Epithelial cell of esophagus (primary cell): ENCODE data around the gene MLPH.

ENCODE experiments used
- DNase-seq: peaks from one replicate; pipeline ENCODE4 v3.0.0; 2010; ENCODE audit warnings: low read depth
- H3K4me3 ChIP-seq: 2 replicates; pipeline ENCODE4 v1.5.1; 2011; ENCODE audit warnings: mild to moderate bottlenecking, low read length, control low read depth
- CTCF ChIP-seq: IDR thresholded peaks from 2 replicates; pipeline ENCODE4 v1.5.1; 2011; ENCODE audit warnings: low read depth, mild to moderate bottlenecking, low read length, control low read depth, inconsistent platforms; ENCODE audit not compliant: insufficient read depth; ENCODE audit errors: missing control alignments

The MLPH gene

GRCh38 chr2:237539681-237540080 lies 52.6 kb downstream of the MLPH start:
- no peak overlapping the region for H3K4me3 ChIP-seq
- DNase-seq: no peak
- no peak for TF ChIP-seq CTCF

GRCh38 chr2:237540223-237540775 lies 53.2 kb downstream of the MLPH start:
- no peak for TF ChIP-seq CTCF
- no peak for DNase-seq
- no peak overlapping the region for H3K4me3 ChIP-seq

- TF ChIP-seq CTCF: no peak
- DNase-seq: peak; percentile 49
- no peak overlapping the region for H3K4me3 ChIP-seq
These were observed 53.8 kb downstream of the MLPH start for GRCh38 chr2:237540823-237541222.

- TF ChIP-seq CTCF: no peak
- no peak for DNase-seq
- H3K4me3 ChIP-seq: no peak overlapping the region
These were observed 54.2 kb downstream of the MLPH start for GRCh38 chr2:237541243-237541642.

- DNase-seq: no peak
- no peak overlapping the region for H3K4me3 ChIP-seq
- no peak for TF ChIP-seq CTCF
These were observed 55.1 kb downstream of the MLPH start for GRCh38 chr2:237542001-237542704.

- DNase-seq: no peak
- no peak for TF ChIP-seq CTCF
- no peak overlapping the region for H3K4me3 ChIP-seq
These were observed 59.2 kb downstream of the MLPH start for GRCh38 chr2:237546040-237546875.
